Heart left ventricle (tissue), 13 donors: ENCODE data around the gene ZG16B.

Experiments used
- POLR2A ChIP-seq, 2 donors: fragments of 450-650 bp; IDR thresholded peaks; one replicate each; pipeline ENCODE4 v1.6.1; 2017; ENCODE audit warnings: antibody characterized with exemption in 2 of 2, mild to moderate bottlenecking in 2 of 2, moderate library complexity in 2 of 2
- TF ChIP-seq, protein P1 (sequence below), 12 donors: fragments of 200-600 bp; sonication (generic) in 4 of 12; IDR thresholded peaks; one replicate each; pipeline versions ENCODE4 v1.5.0 to v1.8.0; 2018 to 2022; ENCODE audit warnings: antibody characterized with exemption in 12 of 12, mild to moderate bottlenecking in 5 of 12
- donor health status: ischemic (EF 13 %, LVEDD 7.1; RV severe dilation, severe dysfunction).
- donor health status: DM: no; HTN: yes; CAD: no.
- donor health status: DM: no; HTN: no; CAD: no.
- donor health status: ischemic (EF 25% LVEDD 6.9; RV normal size, moderate dysfunction).
- donor health status: ischemic (EF 25% LVEDD 5.7; RV mildly dilated, moderate dysfunction).
- donor health status: ischemic (EF 35%, LVEDD 5.7; RV mildly dilated, moderate dysfunction).
- donor health status: nonischemic (EF 11% LVEDD 7.7; RV severe dilation, severe dysfunction).
- donor health status: DM: yes; HTN: yes; CAD: no.
- donor health status: PGD.
- donor health status: ischemic (EF 29% LVEDD 5.4; RV normal size, mild dysfunction).
- donor health status: nonischemic (EF 23%, LVEDD 6.1; RV moderate dilation, normal function).

DNA sequence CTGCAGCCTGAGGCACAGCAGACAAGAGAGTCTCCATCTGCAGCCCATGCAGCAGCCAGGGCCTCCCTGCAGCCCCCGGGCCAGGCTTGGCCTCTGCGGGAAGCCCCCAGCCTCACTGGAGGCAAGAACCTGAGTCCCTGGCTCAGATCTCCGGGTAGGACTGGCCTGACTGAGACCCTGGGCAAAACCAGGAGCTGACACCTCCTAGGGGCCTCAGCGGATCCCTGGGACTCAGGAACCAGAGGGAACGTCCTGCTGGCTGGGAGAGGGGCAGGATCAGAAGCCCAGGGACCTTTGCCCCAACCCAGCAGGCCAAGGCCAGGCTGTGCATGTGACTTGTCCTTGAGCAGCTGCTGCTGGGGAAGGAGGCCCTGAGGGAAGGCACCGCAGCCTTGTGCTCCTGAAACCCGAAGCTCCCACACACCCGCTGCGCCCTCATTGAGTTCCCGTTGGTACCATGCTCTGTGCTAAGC lies 14.8 kb upstream of the ZG16B start:
- TF ChIP-seq, protein P1, sequence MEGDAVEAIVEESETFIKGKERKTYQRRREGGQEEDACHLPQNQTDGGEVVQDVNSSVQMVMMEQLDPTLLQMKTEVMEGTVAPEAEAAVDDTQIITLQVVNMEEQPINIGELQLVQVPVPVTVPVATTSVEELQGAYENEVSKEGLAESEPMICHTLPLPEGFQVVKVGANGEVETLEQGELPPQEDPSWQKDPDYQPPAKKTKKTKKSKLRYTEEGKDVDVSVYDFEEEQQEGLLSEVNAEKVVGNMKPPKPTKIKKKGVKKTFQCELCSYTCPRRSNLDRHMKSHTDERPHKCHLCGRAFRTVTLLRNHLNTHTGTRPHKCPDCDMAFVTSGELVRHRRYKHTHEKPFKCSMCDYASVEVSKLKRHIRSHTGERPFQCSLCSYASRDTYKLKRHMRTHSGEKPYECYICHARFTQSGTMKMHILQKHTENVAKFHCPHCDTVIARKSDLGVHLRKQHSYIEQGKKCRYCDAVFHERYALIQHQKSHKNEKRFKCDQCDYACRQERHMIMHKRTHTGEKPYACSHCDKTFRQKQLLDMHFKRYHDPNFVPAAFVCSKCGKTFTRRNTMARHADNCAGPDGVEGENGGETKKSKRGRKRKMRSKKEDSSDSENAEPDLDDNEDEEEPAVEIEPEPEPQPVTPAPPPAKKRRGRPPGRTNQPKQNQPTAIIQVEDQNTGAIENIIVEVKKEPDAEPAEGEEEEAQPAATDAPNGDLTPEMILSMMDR (IDR thresholded peaks at IDR 0.05): no peak
- no peak for TF ChIP-seq POLR2A (IDR thresholded peaks at IDR 0.05)
